B cell (primary cell): ENCODE measurements around the gene PDLIM1.

Experiments used
- EZH2 ChIP-seq: IDR thresholded peaks from 2 replicates; pipeline ENCODE4 v1.6.1; 2012; ENCODE audit warnings: borderline replicate concordance, low read depth, mild to moderate bottlenecking, moderate library complexity, low read length; ENCODE audit not compliant: insufficient read depth, poor library complexity, severe bottlenecking
- TF ChIP-seq, protein P1 (sequence below): fragments of 200-600 bp; IDR thresholded peaks from one replicate; pipeline ENCODE4 v1.8.0; 2022; ENCODE audit warnings: antibody characterized with exemption, mild to moderate bottlenecking

DNA sequence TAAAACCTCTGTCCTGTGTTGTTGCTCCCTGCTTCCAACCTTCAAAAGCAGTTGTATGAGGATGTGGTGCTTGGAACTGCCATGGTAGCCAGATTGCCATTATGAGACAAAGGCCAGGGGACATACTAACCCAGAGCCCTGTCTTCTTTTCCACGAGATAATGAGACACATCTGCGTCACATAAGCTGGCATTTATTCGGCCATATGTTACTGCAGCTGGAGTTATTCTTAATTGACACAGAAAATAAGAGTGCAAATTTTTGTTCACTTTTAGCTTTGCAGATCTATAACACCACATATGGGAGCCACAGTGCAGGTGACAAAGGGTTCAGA lies 15.5 kb upstream of the PDLIM1 start:
- TF ChIP-seq, protein P1, sequence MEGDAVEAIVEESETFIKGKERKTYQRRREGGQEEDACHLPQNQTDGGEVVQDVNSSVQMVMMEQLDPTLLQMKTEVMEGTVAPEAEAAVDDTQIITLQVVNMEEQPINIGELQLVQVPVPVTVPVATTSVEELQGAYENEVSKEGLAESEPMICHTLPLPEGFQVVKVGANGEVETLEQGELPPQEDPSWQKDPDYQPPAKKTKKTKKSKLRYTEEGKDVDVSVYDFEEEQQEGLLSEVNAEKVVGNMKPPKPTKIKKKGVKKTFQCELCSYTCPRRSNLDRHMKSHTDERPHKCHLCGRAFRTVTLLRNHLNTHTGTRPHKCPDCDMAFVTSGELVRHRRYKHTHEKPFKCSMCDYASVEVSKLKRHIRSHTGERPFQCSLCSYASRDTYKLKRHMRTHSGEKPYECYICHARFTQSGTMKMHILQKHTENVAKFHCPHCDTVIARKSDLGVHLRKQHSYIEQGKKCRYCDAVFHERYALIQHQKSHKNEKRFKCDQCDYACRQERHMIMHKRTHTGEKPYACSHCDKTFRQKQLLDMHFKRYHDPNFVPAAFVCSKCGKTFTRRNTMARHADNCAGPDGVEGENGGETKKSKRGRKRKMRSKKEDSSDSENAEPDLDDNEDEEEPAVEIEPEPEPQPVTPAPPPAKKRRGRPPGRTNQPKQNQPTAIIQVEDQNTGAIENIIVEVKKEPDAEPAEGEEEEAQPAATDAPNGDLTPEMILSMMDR: no peak
- TF ChIP-seq EZH2: no peak
